Neutrophil (primary cell): ENCODE results near the gene SSBP3.

ENCODE experiments used
- H3K27ac ChIP-seq: fragments of 200-600 bp; sonication (generic); 2 replicates; pipeline ENCODE4 v1.5.1; 2016; ENCODE audit warnings: mild to moderate bottlenecking, moderate library complexity
- H3K27me3 ChIP-seq: fragments of 200-600 bp; sonication (generic); 2 replicates; pipeline ENCODE4 v1.6.0; 2016; ENCODE audit warnings: mild to moderate bottlenecking
- H3K36me3 ChIP-seq: fragments of 200-600 bp; sonication (generic); 2 replicates; pipeline ENCODE4 v1.5.1; 2017
- H3K4me1 ChIP-seq, 2 experiments: fragments of 200-600 bp in 1 of 2; sonication (generic) in 1 of 2; 1 replicate in 1 of 2; 2 replicates in 1 of 2; pipeline versions ENCODE4 v1.5.1 to v1.6.1; 2013 to 2016; ENCODE audit warnings: low read depth in 1 of 2, low read length in 1 of 2, mild to moderate bottlenecking in 1 of 2, moderate library complexity in 1 of 2; ENCODE audit not compliant: control insufficient read depth in 1 of 2, insufficient read depth in 1 of 2
- H3K4me3 ChIP-seq, 2 experiments: fragments of 200-600 bp in 1 of 2; sonication (generic) in 1 of 2; 1 replicate in 1 of 2; 2 replicates in 1 of 2; pipeline ENCODE4 v1.5.1; 2013 to 2016; ENCODE audit warnings: low read depth in 1 of 2, low read length in 1 of 2, mild to moderate bottlenecking in 1 of 2, moderate library complexity in 1 of 2
- H3K9me3 ChIP-seq: fragments of 200-600 bp; sonication (generic); 2 replicates; pipeline ENCODE4 v1.5.1; 2016
- TF ChIP-seq, protein P1 (sequence below): fragments of 200-600 bp; sonication (generic); IDR thresholded peaks from 2 replicates; pipeline ENCODE4 v1.5.1; 2016; ENCODE audit warnings: antibody characterized with exemption

SSBP3 gene

DNA sequence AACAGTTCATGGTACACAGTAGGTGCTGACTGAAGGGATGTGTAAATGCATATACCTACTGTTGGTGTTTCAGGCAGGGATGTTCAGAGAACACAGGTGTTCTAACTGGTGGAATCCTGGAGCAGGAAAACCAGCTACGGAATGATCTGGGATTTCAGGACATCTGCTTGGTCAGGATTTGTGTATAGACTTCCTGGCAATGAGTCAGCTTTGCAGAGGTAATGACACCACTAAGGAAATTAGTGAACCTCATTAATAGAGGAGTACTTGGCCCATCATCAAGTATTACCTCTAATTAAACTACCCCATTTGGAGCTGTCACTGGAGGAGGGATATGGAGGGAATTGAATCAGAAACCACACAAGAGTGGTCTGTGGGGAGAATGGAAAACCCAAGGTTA, 198.9 kb downstream of the SSBP3 start:
- TF ChIP-seq, protein P1, sequence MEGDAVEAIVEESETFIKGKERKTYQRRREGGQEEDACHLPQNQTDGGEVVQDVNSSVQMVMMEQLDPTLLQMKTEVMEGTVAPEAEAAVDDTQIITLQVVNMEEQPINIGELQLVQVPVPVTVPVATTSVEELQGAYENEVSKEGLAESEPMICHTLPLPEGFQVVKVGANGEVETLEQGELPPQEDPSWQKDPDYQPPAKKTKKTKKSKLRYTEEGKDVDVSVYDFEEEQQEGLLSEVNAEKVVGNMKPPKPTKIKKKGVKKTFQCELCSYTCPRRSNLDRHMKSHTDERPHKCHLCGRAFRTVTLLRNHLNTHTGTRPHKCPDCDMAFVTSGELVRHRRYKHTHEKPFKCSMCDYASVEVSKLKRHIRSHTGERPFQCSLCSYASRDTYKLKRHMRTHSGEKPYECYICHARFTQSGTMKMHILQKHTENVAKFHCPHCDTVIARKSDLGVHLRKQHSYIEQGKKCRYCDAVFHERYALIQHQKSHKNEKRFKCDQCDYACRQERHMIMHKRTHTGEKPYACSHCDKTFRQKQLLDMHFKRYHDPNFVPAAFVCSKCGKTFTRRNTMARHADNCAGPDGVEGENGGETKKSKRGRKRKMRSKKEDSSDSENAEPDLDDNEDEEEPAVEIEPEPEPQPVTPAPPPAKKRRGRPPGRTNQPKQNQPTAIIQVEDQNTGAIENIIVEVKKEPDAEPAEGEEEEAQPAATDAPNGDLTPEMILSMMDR, result no peak
- no peaks in the 10 kb centered on the region for H3K27me3 ChIP-seq
- no peaks in the 10 kb centered on the region for H3K4me1 ChIP-seq
- H3K27ac ChIP-seq, result no peak overlapping the region
- no peak overlapping the region for H3K4me3 ChIP-seq
- no peaks in the 10 kb centered on the region for H3K9me3 ChIP-seq
- H3K36me3 ChIP-seq, result peaks cover 61% of the 10 kb centered on the region

DNA sequence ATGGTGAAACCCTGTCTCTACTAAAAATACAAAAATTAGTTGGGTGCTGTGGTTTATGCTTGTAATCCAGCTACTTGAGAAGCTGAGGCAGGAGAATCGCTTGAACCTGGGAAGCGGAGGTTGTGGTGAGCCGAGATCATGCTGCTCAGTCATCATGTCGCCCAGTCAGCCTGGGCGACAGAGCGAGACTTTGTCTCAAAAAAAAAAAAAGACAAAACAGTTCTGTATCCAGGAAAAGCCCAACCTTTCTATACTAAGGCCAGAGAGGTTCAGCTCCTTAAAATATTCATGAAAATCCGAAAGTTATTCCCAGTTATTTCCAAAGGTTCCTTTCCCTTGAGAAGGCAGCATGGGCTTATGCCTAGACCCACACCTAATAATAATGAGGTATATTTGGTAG, 202.0 kb downstream of the SSBP3 start:
- Histone ChIP-seq H3K4me3 (no peak overlapping the region), H3K9me3 (no peaks in the 10 kb centered on the region), H3K4me1 (peaks cover 13 to 14% of the 10 kb centered on the region in 2 experiments), H3K36me3 (peaks cover 33% of the 10 kb centered on the region), H3K27ac (no peak overlapping the region), H3K27me3 (no peaks in the 10 kb centered on the region)
- TF ChIP-seq, protein P1, result no peak

DNA sequence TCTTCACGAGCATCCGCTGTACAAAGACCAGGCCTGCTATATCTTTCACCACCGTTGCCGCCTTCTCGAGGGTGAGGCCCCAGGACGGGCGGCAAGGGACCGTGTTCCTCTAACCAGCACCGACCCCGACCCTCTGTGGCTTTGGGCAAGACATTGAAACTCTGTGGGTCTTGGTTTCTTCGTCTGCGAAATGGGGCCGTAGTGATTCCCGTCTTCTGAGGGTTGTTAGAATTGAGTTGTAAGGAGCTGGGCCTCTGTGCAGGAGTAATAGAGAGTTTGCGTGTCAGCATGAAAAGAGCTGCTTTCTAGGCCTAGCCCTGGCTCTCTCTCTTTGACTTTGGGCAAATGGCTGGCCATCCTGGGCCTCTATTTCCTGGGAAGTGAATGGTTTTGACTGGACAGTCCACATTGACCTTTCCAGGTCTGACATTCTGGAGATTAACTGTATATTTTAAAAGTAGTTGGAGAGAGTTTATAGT, 205.6 kb downstream of the SSBP3 start:
- TF ChIP-seq, protein P1, result no peak
- H3K27me3 ChIP-seq, result no peaks in the 10 kb centered on the region
- H3K4me1 ChIP-seq, result peaks cover 16% of the 10 kb centered on the region in 2 experiments
- H3K36me3 ChIP-seq, result peaks cover 9% of the 10 kb centered on the region
- H3K27ac ChIP-seq, result peak overlapping the region; percentile 31
- no peaks in the 10 kb centered on the region for H3K9me3 ChIP-seq
- peak overlapping the region; percentile 82 to 93 for H3K4me3 ChIP-seq

DNA sequence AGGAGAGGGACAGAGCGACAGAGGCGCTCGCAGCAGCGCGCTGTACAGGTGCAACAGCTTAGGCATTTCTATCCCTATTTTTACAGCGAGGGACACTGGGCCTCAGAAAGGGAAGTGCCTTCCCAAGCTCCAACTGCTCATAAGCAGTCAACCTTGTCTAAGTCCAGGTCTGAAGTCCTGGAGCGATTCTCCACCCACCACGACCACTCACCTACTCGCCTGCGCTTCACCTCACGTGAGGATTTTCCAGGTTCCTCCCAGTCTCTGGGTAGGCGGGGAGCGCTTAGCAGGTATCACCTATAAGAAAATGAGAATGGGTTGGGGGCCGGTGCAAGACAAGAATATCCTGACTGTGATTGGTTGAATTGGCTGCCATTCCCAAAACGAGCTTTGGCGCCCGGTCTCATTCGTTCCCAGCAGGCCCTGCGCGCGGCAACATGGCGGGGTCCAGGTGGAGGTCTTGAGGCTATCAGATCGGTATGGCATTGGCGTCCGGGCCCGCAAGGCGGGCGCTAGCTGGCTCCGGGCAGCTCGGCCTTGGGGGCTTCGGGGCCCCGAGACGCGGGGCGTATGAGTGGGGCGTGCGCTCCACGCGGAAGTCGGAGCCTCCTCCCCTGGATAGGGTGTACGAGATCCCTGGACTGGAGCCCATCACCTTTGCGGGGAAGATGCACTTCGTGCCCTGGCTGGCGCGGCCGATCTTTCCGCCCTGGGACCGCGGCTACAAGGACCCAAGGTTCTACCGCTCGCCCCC, 206.3 kb downstream of the SSBP3 start, which contains the start of the genes CYB5RL and MRPL37:
Gene CYB5RL, minus strand, starts transcription at position 266 of the 754 bp plus-strand sequence. CDS start 4,414 bp downstream, outside the sequence.
Gene MRPL37, plus strand, starts transcription at position 403 of the 754 bp plus-strand sequence. Its CDS starts 77 bp downstream, at position 480.
- H3K36me3 ChIP-seq, result peaks cover 9% of the 10 kb centered on the region
- H3K27ac ChIP-seq, result peak within 1 kb of the TSS; percentile 31
- H3K4me1 ChIP-seq, result peaks cover 16% of the 10 kb centered on the region in 2 experiments
- no peaks in the 10 kb centered on the region for H3K27me3 ChIP-seq
- TF ChIP-seq, protein P1, result peak; percentile 24
- H3K4me3 ChIP-seq, result peak within 1 kb of the TSS; percentile 82 to 93
- no peaks in the 10 kb centered on the region for H3K9me3 ChIP-seq

DNA sequence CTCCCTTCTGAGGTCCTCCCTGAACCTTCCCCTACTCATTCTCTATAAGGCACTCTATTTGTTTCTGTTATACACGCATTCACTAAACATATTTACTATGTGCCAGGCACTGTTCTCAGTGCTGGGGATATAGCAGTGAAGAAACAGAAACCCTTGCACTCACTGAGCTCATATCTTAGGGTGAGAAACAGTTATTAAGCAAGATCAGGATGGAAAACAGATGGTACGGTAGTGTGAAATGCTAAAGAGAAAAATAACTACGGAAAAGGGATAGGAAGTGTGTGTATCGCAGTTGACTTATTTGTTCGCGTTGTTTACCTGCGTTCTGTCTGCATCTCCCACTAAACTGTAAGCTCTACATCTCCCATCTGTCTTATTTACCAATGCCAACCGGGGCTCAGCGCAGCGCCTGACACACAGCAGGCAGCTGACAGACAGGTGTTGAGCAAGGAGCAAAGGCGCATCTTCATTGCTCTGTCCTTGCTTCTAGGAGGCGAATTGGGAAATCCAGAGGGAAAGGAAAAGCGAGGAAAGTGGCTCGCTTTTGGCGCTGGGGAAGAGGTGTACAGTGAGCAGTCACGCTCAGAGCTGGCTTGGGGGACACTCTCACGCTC, 206.9 kb downstream of the SSBP3 start:
- Histone ChIP-seq H3K9me3 (no peaks in the 10 kb centered on the region), H3K4me3 (peak overlapping the region; percentile 82 to 93), H3K27me3 (no peaks in the 10 kb centered on the region), H3K36me3 (peaks cover 9% of the 10 kb centered on the region), H3K27ac (no peak overlapping the region), H3K4me1 (peaks cover 16% of the 10 kb centered on the region in 2 experiments)
- TF ChIP-seq, protein P1, result no peak
